ENCODE results near the gene NLRP6. TPM values are rescaled to one million over a fixed set of nuclear protein-coding genes. Genes with fewer than 3 reads are reported as not detected.
A peak's percentile ranks its signal among the peaks of the same experiment; 100 is the strongest.

NLRP6 gene
- total RNA-seq, 1 donor from 2014 or later = not detected

DNA sequence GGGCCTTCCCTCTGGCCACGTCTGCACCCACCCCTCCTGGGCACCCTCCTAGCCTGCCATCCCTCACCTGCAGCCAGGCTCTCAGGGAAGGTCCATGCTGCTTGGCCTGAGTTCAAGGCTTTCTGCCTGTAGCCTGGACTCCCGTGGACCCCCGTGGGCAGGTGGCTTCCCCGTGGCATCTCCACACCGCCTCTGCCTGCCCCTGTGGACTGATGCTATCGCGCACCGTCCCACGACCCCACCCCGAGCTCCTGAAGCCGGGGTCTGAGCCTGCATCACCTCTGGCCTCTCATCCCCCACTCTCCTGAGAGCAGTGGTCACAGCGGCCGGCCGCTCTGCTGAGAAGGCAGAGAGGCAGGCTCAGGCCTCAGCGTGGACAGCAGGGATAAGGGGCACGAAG is 16.6 kb downstream of the NLRP6 start:
- Histone ChIP-seq H3K4me3 (no peak overlapping the region), H3K4me1 (peaks cover 26% of the 10 kb centered on the region), H3K27me3 (ENCODE audit: low read depth) (peaks cover 47% of the 10 kb centered on the region), H3K36me3 (no peaks in the 10 kb centered on the region), H3K27ac (replicated peaks) (no peak overlapping the region), H3K9me3 (replicated peaks) (no peaks in the 10 kb centered on the region)
- no peak for TF ChIP-seq CTCF (IDR thresholded peaks at IDR 0.05; ENCODE audit: borderline replicate concordance)
- DNase-seq = peak; percentile 11
- intact Hi-C loops (cut with micrococcal nuclease) = no loop called here

DNA sequence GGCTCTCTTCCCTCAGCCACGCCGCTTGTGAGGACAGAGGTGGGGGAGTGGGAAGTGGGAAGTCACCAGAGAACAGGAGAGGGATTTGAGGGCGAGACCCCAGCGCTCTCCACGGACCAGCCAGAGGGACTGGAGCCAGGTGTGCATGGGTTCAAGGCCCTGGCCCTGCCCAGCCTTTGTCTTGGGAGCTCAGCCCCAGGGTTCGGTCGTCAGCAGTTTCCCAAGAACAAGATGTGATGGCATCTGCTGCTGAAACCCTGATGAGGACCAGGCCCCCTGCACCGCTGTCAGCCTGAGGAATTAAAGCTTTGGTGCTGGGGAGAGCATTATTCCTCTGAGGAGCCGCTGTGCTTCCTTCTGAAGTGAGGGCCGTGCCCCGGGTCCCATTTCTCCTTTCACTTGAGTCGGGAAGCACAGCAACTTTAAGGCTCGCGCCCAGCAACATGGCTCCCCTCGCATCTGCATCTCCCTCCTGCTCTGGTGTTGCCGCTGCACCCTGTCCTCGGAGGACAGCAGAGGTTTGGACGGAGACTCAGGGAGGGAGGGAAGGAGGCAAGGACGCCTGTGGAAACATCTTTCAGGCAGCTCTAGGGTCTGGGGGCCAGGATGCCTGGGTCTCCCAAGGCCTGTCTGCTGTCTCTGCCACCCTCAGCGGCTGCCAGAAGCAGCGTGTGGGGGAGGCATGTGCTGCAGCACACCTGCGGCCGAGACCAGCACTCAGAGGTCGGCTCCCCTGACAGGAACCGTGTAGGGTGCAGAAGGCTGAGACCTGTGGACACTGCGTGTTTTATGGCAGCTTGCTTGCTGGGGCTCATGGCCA is 17.4 kb downstream of the NLRP6 start:
- intact Hi-C loops (cut with micrococcal nuclease) = no loop called here
- no peaks in the 10 kb centered on the region for H3K36me3 ChIP-seq
- peak; percentile 12 for DNase-seq
- H3K4me1 ChIP-seq = peaks cover 28% of the 10 kb centered on the region
- peaks cover 55% of the 10 kb centered on the region for H3K27me3 ChIP-seq (ENCODE audit: low read depth)
- no peak overlapping the region for H3K27ac ChIP-seq (replicated peaks)
- no peaks in the 10 kb centered on the region for H3K9me3 ChIP-seq (replicated peaks)
- no peak overlapping the region for H3K4me3 ChIP-seq
- no peak for TF ChIP-seq CTCF (IDR thresholded peaks at IDR 0.05; ENCODE audit: borderline replicate concordance)

GRCh38 chr11:296171-297050 is 18.2 kb downstream of the NLRP6 start:
- TF ChIP-seq CTCF (IDR thresholded peaks at IDR 0.05; ENCODE audit: borderline replicate concordance) = no peak
- intact Hi-C loops (cut with micrococcal nuclease) = no loop called here
- Histone ChIP-seq H3K36me3 (no peaks in the 10 kb centered on the region), H3K27me3 (ENCODE audit: low read depth) (peaks cover 62% of the 10 kb centered on the region), H3K4me3 (no peak overlapping the region), H3K27ac (replicated peaks) (no peak overlapping the region), H3K4me1 (peaks cover 28% of the 10 kb centered on the region), H3K9me3 (replicated peaks) (no peaks in the 10 kb centered on the region)
- DNase-seq = peak; percentile 11

DNA sequence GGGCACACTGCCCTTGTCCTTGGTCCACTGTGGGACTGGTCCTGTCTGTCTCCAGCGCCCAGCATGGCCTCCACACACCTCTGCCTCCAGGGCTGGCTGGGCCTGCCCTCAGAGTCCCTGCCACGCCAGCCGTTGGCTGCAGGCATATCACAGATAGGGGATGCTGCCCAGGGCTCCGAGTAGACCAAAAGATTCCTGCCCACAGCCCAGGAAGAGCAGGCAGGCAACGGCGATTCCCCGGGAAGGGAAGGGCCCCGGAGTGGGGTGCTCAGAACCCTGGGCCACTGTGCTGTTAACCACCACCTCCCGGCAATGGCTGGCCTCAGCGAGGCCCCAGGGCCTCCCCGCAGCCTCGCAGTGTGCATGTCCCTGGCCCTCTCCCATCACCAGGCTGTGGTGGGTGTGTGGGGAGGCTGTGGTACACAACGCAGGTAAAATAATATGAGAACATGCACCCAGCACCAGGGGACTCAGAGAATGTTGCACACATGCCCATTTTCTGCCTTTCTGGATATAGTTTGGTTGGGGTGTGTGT is 18.9 kb downstream of the NLRP6 start:
- no peak for TF ChIP-seq CTCF (IDR thresholded peaks at IDR 0.05; ENCODE audit: borderline replicate concordance)
- intact Hi-C loops (cut with micrococcal nuclease) = no loop called here
- DNase-seq = peak; percentile 16
- peak overlapping the region; percentile 6 for H3K4me3 ChIP-seq
- H3K9me3 ChIP-seq (replicated peaks) = no peaks in the 10 kb centered on the region
- peaks cover 67% of the 10 kb centered on the region for H3K27me3 ChIP-seq (ENCODE audit: low read depth)
- no peak overlapping the region for H3K27ac ChIP-seq (replicated peaks)
- peaks cover 28% of the 10 kb centered on the region for H3K4me1 ChIP-seq
- H3K36me3 ChIP-seq = no peaks in the 10 kb centered on the region

GRCh38 chr11:297586-298405 is 19.6 kb downstream of the NLRP6 start:
- DNase-seq = peak; percentile 46
- Histone ChIP-seq H3K9me3 (replicated peaks) (no peaks in the 10 kb centered on the region), H3K4me3 (peak overlapping the region; percentile 6), H3K27ac (replicated peaks) (peak overlapping the region; percentile 36), H3K36me3 (no peaks in the 10 kb centered on the region), H3K4me1 (peaks cover 28% of the 10 kb centered on the region), H3K27me3 (ENCODE audit: low read depth) (peaks cover 70% of the 10 kb centered on the region)
- no peak for TF ChIP-seq CTCF (IDR thresholded peaks at IDR 0.05; ENCODE audit: borderline replicate concordance)
- intact Hi-C loops (cut with micrococcal nuclease) = no loop called here

Measured in left ventricle myocardium inferior (tissue), 1 donor.